K562 (cell line): ENCODE measurements around the gene TPO. TPM values are rescaled to one million over a fixed set of nuclear protein-coding genes. Genes with fewer than 3 reads are reported as not detected.

ENCODE experiments used
- ATAC-seq: fragments of 200-7000 bp; cut with Tn5 transposase; 3 replicates; pipeline ENCODE4 v1.9.1; 2020; ENCODE audit warnings: moderate library complexity
- BruUV-seq: library from RNA; stranded (reverse); fragments of 400-500 nt; replicated peaks from 2 replicates; lab custom pipeline; 2021; lab: Mats Ljungman, UMichigan
- CTCF ChIA-PET: fragments of 300-600 bp; formaldehyde crosslinking; extraction: SDS; loops from one replicate; lab custom pipeline; 2021; ENCODE audit warnings: low intra/inter-chr PET ratio; lab: Yijun Ruan, JAX
- POLR2A ChIA-PET: fragments of 300-600, 350-650 bp; sonication (Branson Sonifier 250); formaldehyde crosslinking; extraction: SDS; loops from one replicate; lab custom pipeline; 2021; ENCODE audit warnings: antibody characterized with exemption, inconsistent platforms; lab: Yijun Ruan, JAX
- DNase-seq, 4 experiments: peaks; one replicate each; pipeline versions ENCODE4 v3.0.0 to v3.0.0-alpha.2; 2011 to 2018; ENCODE audit warnings: low spot score in 3 of 4, mixed read lengths in 3 of 4; ENCODE audit errors: extremely low read depth in 1 of 4
- FAIRE-seq: peaks from 2 replicates; lab custom pipeline; 2011; peaks lifted over from hg19 to GRCh38; lab: Jason Lieb, UNC
- H2AFZ ChIP-seq: 2 replicates; pipeline ENCODE4 v1.6.0; 2011; ENCODE audit warnings: low read depth, low read length, control low read depth, inconsistent platforms
- H3K27ac ChIP-seq: fragments of 200-600 bp; 3 replicates; pipeline ENCODE4 v1.8.0; 2011; ENCODE audit warnings: low read depth, mild to moderate bottlenecking, control low read depth, inconsistent platforms, low read length, moderate library complexity, mixed read lengths; ENCODE audit errors: extremely low read depth
- H3K27me3 ChIP-seq, 2 experiments: fragments of 300-600 bp in 1 of 2; 2 replicates in 1 of 2; 3 replicates in 1 of 2; pipeline versions ENCODE4 v1.6.0 to v1.8.0; 2011; ENCODE audit warnings: inconsistent platforms in 2 of 2, low read length in 2 of 2, mild to moderate bottlenecking in 1 of 2, mixed read lengths in 1 of 2, moderate library complexity in 1 of 2; ENCODE audit not compliant: control insufficient read depth in 2 of 2, insufficient read depth in 2 of 2
- H3K36me3 ChIP-seq: fragments of 300-600 bp; 3 replicates; pipeline ENCODE4 v1.8.0; 2011; ENCODE audit warnings: mild to moderate bottlenecking, low read length, inconsistent platforms; ENCODE audit not compliant: control insufficient read depth, insufficient read depth
- H3K4me1 ChIP-seq, 2 experiments: fragments of 200-600 bp in 1 of 2; replicated peaks in 1 of 2; 2 replicates in 1 of 2; 3 replicates in 1 of 2; pipeline versions ENCODE4 v1.5.1 to v1.8.0; 2011; ENCODE audit warnings: inconsistent platforms in 2 of 2, low read length in 2 of 2, mild to moderate bottlenecking in 1 of 2, mixed read lengths in 1 of 2, moderate library complexity in 1 of 2; ENCODE audit not compliant: control insufficient read depth in 2 of 2, insufficient read depth in 2 of 2
- H3K4me2 ChIP-seq: 2 replicates; pipeline ENCODE4 v1.6.1; 2011; ENCODE audit warnings: low read length, control low read depth, inconsistent platforms, mixed read lengths; ENCODE audit not compliant: insufficient read depth
- H3K4me3 ChIP-seq: fragments of 200-600 bp; sonication (generic), shearing (Covaris generic); 2 replicates; pipeline ENCODE4 v1.5.1; 2016; ENCODE audit warnings: control low read depth, inconsistent platforms
- H3K79me2 ChIP-seq: fragments of 200-600 bp; 3 replicates; pipeline ENCODE4 v1.8.0; 2011; ENCODE audit warnings: low read length, inconsistent platforms; ENCODE audit not compliant: control insufficient read depth, insufficient read depth
- H3K9ac ChIP-seq, 2 experiments: 2 replicates each; pipeline versions ENCODE4 v1.6.0 to v1.6.1; 2011; ENCODE audit warnings: low read depth in 2 of 2, low read length in 2 of 2, control low read depth in 1 of 2, inconsistent platforms in 1 of 2, mild to moderate bottlenecking in 1 of 2, mixed read lengths in 1 of 2; ENCODE audit not compliant: insufficient read depth in 1 of 2
- H3K9me1 ChIP-seq: one replicate; pipeline ENCODE4 v1.6.0; 2011; ENCODE audit warnings: inconsistent platforms, mild to moderate bottlenecking, low read length, moderate library complexity; ENCODE audit not compliant: control insufficient read depth, insufficient read depth
- H3K9me3 ChIP-seq: replicated peaks from 2 replicates; pipeline ENCODE4 v1.5.1; 2011; ENCODE audit warnings: low read depth, low read length, inconsistent platforms; ENCODE audit not compliant: control insufficient read depth, insufficient read depth
- H4K20me1 ChIP-seq: replicated peaks from 2 replicates; pipeline ENCODE4 v1.6.1; 2011; ENCODE audit warnings: low read length, inconsistent platforms, mixed read lengths; ENCODE audit not compliant: control insufficient read depth, insufficient read depth
- HDAC8 ChIP-seq: fragments of 450-650 bp; IDR thresholded peaks from 2 replicates; pipeline ENCODE4 v1.6.1; 2016; ENCODE audit warnings: mild to moderate bottlenecking, missing genetic modification characterization, moderate library complexity, missing compliant biosample characterization
- HOXB6 ChIP-seq: fragments of 250-450 bp; sonication (Bioruptor Pico); IDR thresholded peaks from 2 replicates; pipeline ENCODE4 v1.5.1; 2022; ENCODE audit warnings: mild to moderate bottlenecking, borderline replicate concordance
- MCM5 ChIP-seq: fragments of 450-650 bp; IDR thresholded peaks from 2 replicates; pipeline ENCODE4 v1.6.1; 2016; ENCODE audit warnings: low read depth
- NCOA4 ChIP-seq: fragments of 450-650 bp; IDR thresholded peaks from 2 replicates; pipeline ENCODE4 v1.6.1; 2018; ENCODE audit warnings: mild to moderate bottlenecking; ENCODE audit not compliant: partially characterized antibody
- RNF2 ChIP-seq: sonication (generic); IDR thresholded peaks from 2 replicates; pipeline ENCODE4 v1.6.1; 2016
- SRF ChIP-seq, 2 experiments: fragments of 250-450, 450-650 bp in 1 of 2; sonication (Bioruptor Pico) in 1 of 2; sonication (generic) in 1 of 2; formaldehyde crosslinking; IDR thresholded peaks; 2 replicates each; pipeline versions ENCODE4 v1.5.0 to v1.5.1; 2020 to 2022; ENCODE audit warnings: mild to moderate bottlenecking in 1 of 2, missing genetic modification reagents in 1 of 2
- ZFP1 ChIP-seq: fragments of 450-650 bp; formaldehyde crosslinking; IDR thresholded peaks from 2 replicates; pipeline ENCODE4 v1.4.0; 2020; ENCODE audit warnings: mild to moderate bottlenecking, mixed read lengths
- ZNF124 ChIP-seq: sonication (generic); formaldehyde crosslinking; IDR thresholded peaks from 2 replicates; pipeline ENCODE4 v1.8.1; 2022; ENCODE audit warnings: missing genetic modification reagents
- ZNF175 ChIP-seq: fragments of 200-800 bp; sonication (Bioruptor generic); IDR thresholded peaks from 2 replicates; pipeline ENCODE4 v1.6.1; 2016; ENCODE audit warnings: low read depth, mild to moderate bottlenecking, missing genetic modification characterization, missing compliant biosample characterization
- WGBS: fragments of 100-300 bp; shearing (Covaris generic); methylation state at CpG from one replicate; pipeline ENCODE4 v1.1.6; 2016; ENCODE audit warnings: low coverage, mixed read lengths; ENCODE audit not compliant: insufficient coverage; ENCODE audit errors: missing lambda C conversion rate; 5-methylcytosine and 5-hydroxymethylcytosine counted together
- in situ Hi-C: fragments of 300-500 bp; cut with MboI; formaldehyde crosslinking; loops from 4 replicates; pipeline ENCODE4 v1.15.0; 2018; ENCODE audit warnings: inconsistent platforms, mixed read lengths
- intact Hi-C: fragments of 100-400 bp; cut with micrococcal nuclease; formaldehyde crosslinking; loops from 2 replicates; pipeline ENCODE4 v1.14.2; 2022
- polyA plus RNA-seq, 8 experiments: library from polyadenylated mRNA; depleted of rRNA in 4 of 8; stranded (reverse) in 5 of 8; unstranded in 3 of 8; fragments of >200 nt; fragmentation: Nextera tagmentation in 2 of 8; fragmentation: Illumina TruSeq in 1 of 8; extraction: Ambion mirVana in 2 of 8; extraction: Trizol in 1 of 8; gene quantifications; 2 replicates each; pipeline versions ENCODE4 v1.2.1 to v1.2.3, GENCODE V29; 2011 to 2014; ENCODE audit warnings: inconsistent platforms in 1 of 8, missing spikeins in 1 of 8
- total RNA-seq, 7 experiments: library from RNA; depleted of rRNA in 6 of 7; stranded (reverse); fragments of >200 nt in 6 of 7; fragmentation: Illumina TruSeq in 2 of 7; extraction: Trizol in 2 of 7; gene quantifications; 2 replicates each; pipeline versions ENCODE4 v1.2.1 to v1.2.3, GENCODE V29; 2011 to 2021; ENCODE audit warnings: low replicate concordance in 1 of 7

The TPO gene
- total and polyA plus RNA-seq, 9 of the 15 experiments (the other 6 are each of a cell fraction or from before 2014, with no cell fraction given) = not detected

- in situ Hi-C loops = no loop called here
- H2AFZ ChIP-seq = no peak overlapping the region
- H3K9ac ChIP-seq = no peak overlapping the region
- no peaks in the 10 kb centered on the region for H3K27me3 ChIP-seq
- H3K4me3 ChIP-seq = no peak overlapping the region
- H3K9me1 ChIP-seq = no peaks in the 10 kb centered on the region
- POLR2A ChIA-PET = no interaction called here
- no peaks in the 10 kb centered on the region for H3K79me2 ChIP-seq
- no peak for FAIRE-seq
- H3K27ac ChIP-seq = no peak overlapping the region
- H4K20me1 ChIP-seq = no peaks in the 10 kb centered on the region
- no peak for ATAC-seq
- DNase-seq = no peak
- H3K4me1 ChIP-seq = no peaks in the 10 kb centered on the region
- intact Hi-C loops = no loop called here
- CTCF ChIA-PET = no interaction called here
- no peaks in the 10 kb centered on the region for H3K9me3 ChIP-seq
- WGBS = 1% methylated on average over 19 of the region's 26 CpGs
- TF ChIP-seq ZNF124 (CRISPR knock-in tag) = no peak
- TF ChIP-seq ZNF175 (CRISPR knock-in tag) = no peak
- TF ChIP-seq NCOA4 = no peak
- TF ChIP-seq MCM5 = no peak
- TF ChIP-seq HOXB6 = no peak
- no peak for TF ChIP-seq HDAC8 (tag)
- TF ChIP-seq SRF (CRISPR knock-in tag; IDR thresholded peaks at IDR 0.05) = no peak
- TF ChIP-seq RNF2 = no peak
- no peak for TF ChIP-seq ZFP1 (CRISPR knock-in tag)
- TF ChIP-seq, all 486 proteins: peak for 0
- H3K36me3 ChIP-seq = no peaks in the 10 kb centered on the region
- no peak overlapping the region for H3K4me2 ChIP-seq
- BruUV-seq = no TSS peak
Observed at GRCh38 chr2:1521878-1522830, 108.9 kb downstream of the TPO start.
